ENCODE results near the gene SLC38A11. TPM values are rescaled to one million over a fixed set of nuclear protein-coding genes. Genes with fewer than 3 reads are reported as not detected.
"Not testable (repeated sequence)": the region's sequence is repeated elsewhere in the genome, so short reads cannot be mapped to it uniquely, and the experiment has no call there.

SLC38A11 gene
- total RNA-seq, 1 donor from 2014 or later = not detected

DNA sequence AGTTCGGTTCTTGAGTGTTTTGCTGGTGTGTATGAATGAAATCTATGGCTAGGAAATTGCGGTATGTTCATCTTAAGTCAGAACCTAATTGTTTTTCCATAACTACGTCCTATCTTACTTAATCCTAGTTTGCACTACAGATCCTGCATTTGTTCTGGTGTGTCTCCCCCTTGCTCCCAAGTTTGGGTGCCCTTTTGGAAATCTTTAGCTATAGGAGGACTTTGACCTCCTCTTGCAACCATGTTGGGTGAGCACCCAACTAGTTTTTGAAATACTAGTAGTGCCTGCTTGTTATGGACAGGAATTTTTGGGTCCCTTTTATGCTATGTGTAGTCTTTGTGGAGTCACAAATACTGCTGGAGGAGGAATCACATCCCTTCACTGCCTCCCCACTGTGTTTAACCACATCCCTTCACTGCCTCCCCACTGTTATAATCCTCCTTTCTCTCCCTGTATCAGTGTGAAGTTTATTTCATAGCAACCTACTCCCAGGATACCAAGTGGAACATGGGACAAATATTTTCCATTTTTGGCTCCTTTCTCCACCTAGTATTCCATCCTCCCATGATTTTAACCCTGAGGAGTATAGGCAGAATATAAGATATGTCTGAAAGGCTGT lies 87.4 kb downstream of the SLC38A11 start:
- Histone ChIP-seq H3F3A (ENCODE audit: low read depth) (no peaks in the 10 kb centered on the region), H3K4me2 (no peak overlapping the region), H3K27ac (no peak overlapping the region), H3K4me3 (no peak overlapping the region), H3K9me3 (ENCODE audit: low read depth) (no peaks in the 10 kb centered on the region), H2AFZ (replicated peaks) (no peak overlapping the region), H4K20me1 (ENCODE audit: low read depth) (no peaks in the 10 kb centered on the region), H3K4me1 (no peaks in the 10 kb centered on the region), H3K27me3 (no peaks in the 10 kb centered on the region), H3K79me2 (ENCODE audit: low read depth) (no peaks in the 10 kb centered on the region), H3K9ac (no peak overlapping the region), H3K36me3 (no peaks in the 10 kb centered on the region)
- H3K4me3 Mint-ChIP-seq = no peak overlapping the region
- no peak overlapping the region for H3K27ac Mint-ChIP-seq
- H3K9me3 Mint-ChIP-seq = no peaks in the 10 kb centered on the region
- H3K27me3 Mint-ChIP-seq (ENCODE audit: insufficient read depth, low read depth) = no peaks in the 10 kb centered on the region
- peaks cover 6% of the 10 kb centered on the region for H3K4me1 Mint-ChIP-seq
- TF ChIP-seq EZH2 (IDR thresholded peaks at IDR 0.05) = no peak
- no peak for TF ChIP-seq EZH2phosphoT487 (IDR thresholded peaks at IDR 0.05)
- no peaks in the 10 kb centered on the region for H3K36me3 Mint-ChIP-seq
- no peak for DNase-seq (ENCODE audit: low spot score)

DNA sequence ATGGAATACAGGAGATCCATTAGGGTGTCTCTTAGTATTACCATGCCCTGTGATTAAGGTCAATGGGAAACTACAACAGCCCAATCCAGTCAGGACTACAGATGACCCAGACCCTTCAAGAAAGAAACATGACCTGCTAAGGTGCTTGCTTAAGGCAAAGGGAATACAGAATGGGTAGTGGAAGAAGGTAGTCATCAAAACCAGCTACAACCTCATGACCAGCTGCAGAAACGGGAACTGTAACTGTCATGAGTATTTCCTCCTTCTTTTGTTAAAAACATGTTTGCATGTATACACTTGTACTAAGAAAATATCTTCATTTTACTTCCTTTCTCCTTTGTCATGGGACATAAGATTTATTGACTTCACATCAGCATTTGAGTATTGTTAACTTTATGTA lies 88.9 kb downstream of the SLC38A11 start:
- not testable (repeated sequence) for H2AFZ ChIP-seq (replicated peaks); H3K4me1 Mint-ChIP-seq; H3K4me1 ChIP-seq; H3K79me2 ChIP-seq (ENCODE audit: low read depth); H4K20me1 ChIP-seq (ENCODE audit: low read depth); H3K9ac ChIP-seq; H3K36me3 Mint-ChIP-seq; H3K36me3 ChIP-seq; H3K27ac ChIP-seq; H3K9me3 Mint-ChIP-seq; H3K4me3 ChIP-seq; H3K4me2 ChIP-seq; H3K9me3 ChIP-seq (ENCODE audit: low read depth); H3K27ac Mint-ChIP-seq; DNase-seq (ENCODE audit: low spot score); H3F3A ChIP-seq (ENCODE audit: low read depth); H3K27me3 Mint-ChIP-seq (ENCODE audit: insufficient read depth, low read depth); H3K4me3 Mint-ChIP-seq; H3K27me3 ChIP-seq

DNA sequence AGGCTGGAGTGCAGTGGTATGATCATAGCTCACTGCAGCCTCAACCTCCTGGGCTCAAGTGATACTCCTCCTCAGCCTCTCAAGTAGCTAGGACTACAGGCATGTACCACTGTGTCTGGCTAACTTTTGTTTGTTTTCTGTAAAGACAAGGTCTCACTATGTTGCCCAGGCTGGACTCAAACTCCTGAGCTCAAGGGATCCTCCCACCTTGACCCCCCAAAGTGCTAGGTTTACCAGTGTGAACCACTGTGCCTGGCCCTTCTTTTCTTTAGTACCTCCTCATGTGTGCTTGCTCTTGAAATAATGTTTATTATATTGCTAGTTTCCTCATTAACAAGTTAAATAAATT lies 94.7 kb downstream of the SLC38A11 start:
- Histone ChIP-seq H3K79me2 (ENCODE audit: low read depth) (no peaks in the 10 kb centered on the region), H3F3A (ENCODE audit: low read depth) (no peaks in the 10 kb centered on the region), H4K20me1 (ENCODE audit: low read depth) (no peaks in the 10 kb centered on the region), H2AFZ (replicated peaks) (no peak overlapping the region), H3K27me3 (no peaks in the 10 kb centered on the region), H3K4me1 (no peaks in the 10 kb centered on the region), H3K4me3 (no peak overlapping the region), H3K27ac (no peak overlapping the region), H3K36me3 (no peaks in the 10 kb centered on the region), H3K9ac (no peak overlapping the region), H3K9me3 (ENCODE audit: low read depth) (no peaks in the 10 kb centered on the region), H3K4me2 (no peak overlapping the region)
- no peak for TF ChIP-seq EZH2 (IDR thresholded peaks at IDR 0.05)
- TF ChIP-seq, protein P1, sequence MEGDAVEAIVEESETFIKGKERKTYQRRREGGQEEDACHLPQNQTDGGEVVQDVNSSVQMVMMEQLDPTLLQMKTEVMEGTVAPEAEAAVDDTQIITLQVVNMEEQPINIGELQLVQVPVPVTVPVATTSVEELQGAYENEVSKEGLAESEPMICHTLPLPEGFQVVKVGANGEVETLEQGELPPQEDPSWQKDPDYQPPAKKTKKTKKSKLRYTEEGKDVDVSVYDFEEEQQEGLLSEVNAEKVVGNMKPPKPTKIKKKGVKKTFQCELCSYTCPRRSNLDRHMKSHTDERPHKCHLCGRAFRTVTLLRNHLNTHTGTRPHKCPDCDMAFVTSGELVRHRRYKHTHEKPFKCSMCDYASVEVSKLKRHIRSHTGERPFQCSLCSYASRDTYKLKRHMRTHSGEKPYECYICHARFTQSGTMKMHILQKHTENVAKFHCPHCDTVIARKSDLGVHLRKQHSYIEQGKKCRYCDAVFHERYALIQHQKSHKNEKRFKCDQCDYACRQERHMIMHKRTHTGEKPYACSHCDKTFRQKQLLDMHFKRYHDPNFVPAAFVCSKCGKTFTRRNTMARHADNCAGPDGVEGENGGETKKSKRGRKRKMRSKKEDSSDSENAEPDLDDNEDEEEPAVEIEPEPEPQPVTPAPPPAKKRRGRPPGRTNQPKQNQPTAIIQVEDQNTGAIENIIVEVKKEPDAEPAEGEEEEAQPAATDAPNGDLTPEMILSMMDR (IDR thresholded peaks at IDR 0.05) = no peak
- no peak for TF ChIP-seq EZH2phosphoT487 (IDR thresholded peaks at IDR 0.05)
- Mint-ChIP-seq H3K4me1 (no peaks in the 10 kb centered on the region), H3K36me3 (no peaks in the 10 kb centered on the region), H3K4me3 (no peak overlapping the region), H3K9me3 (no peaks in the 10 kb centered on the region), H3K27ac (no peak overlapping the region), H3K27me3 (ENCODE audit: insufficient read depth, low read depth) (no peaks in the 10 kb centered on the region)
- DNase-seq (ENCODE audit: low spot score) = no peak

DNA sequence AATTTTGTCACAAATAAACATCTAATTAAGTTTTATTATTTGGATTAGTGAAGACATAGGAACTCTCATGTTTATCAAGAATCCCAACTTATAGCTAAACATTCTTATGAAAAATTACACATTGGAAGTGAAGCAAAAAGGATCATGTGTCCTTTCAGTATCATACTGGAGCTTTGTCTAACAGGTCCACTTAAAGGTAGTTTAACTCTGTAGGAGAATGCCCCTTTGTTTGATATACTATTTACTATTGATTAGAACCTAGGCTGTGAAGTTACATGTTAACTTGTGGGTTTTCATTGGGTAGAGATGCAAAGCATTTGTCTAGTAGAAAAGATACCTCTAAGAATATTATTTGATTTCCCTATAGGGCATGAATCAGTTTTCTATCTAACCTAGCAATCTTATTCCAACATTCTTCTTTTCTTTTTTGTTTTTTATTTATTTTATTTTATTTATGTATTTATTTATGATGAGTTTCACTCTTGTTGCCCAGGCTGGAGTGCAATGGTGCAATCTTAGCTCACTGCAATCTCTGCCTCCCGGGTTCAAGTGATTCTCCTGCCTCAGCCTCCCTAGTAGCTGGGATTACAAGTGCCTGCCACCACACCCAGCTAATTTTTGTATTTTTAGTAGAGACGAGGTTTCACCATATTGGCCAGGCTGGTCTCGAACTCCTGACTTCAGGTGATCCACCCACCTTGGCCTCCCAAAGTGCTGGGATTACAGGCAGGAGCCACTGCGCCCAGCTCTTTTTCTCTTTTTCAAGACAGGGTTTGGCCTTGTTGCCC lies 95.2 kb downstream of the SLC38A11 start:
- not testable (repeated sequence) for H3K4me1 ChIP-seq; H2AFZ ChIP-seq (replicated peaks); H3K9me3 Mint-ChIP-seq; H3K9me3 ChIP-seq (ENCODE audit: low read depth); H3K36me3 Mint-ChIP-seq; H3K27me3 Mint-ChIP-seq (ENCODE audit: insufficient read depth, low read depth); H3K27me3 ChIP-seq; H3K79me2 ChIP-seq (ENCODE audit: low read depth); H3K36me3 ChIP-seq; H4K20me1 ChIP-seq (ENCODE audit: low read depth); H3K4me3 Mint-ChIP-seq; H3K27ac ChIP-seq; DNase-seq (ENCODE audit: low spot score); H3K9ac ChIP-seq; H3K4me1 Mint-ChIP-seq; H3F3A ChIP-seq (ENCODE audit: low read depth); H3K27ac Mint-ChIP-seq; H3K4me3 ChIP-seq; H3K4me2 ChIP-seq
